Ectodermal cell (in vitro differentiated cells): ENCODE results near the gene TXNDC16.

Experiments used
- H3K27ac ChIP-seq: 2 replicates; pipeline ENCODE4 v1.7.0; 2013; ENCODE audit warnings: mild to moderate bottlenecking, low read depth, low read length; ENCODE audit not compliant: insufficient read depth, poor library complexity, severe bottlenecking
- H3K27me3 ChIP-seq: 2 replicates; pipeline ENCODE4 v1.7.0; 2013; ENCODE audit warnings: mild to moderate bottlenecking, low read length; ENCODE audit not compliant: insufficient read depth, control insufficient read depth, poor library complexity, severe bottlenecking
- H3K36me3 ChIP-seq: one replicate; pipeline ENCODE4 v1.7.0; 2013; ENCODE audit warnings: low read length; ENCODE audit not compliant: control insufficient read depth, insufficient read depth
- H3K4me1 ChIP-seq: one replicate; pipeline ENCODE4 v1.7.0; 2013; ENCODE audit warnings: low read length; ENCODE audit not compliant: control insufficient read depth, insufficient read depth
- H3K4me3 ChIP-seq: 2 replicates; pipeline ENCODE4 v1.7.0; 2013; ENCODE audit warnings: low read depth, low read length, control low read depth; ENCODE audit not compliant: insufficient read depth
- H3K9me3 ChIP-seq: 2 replicates; pipeline ENCODE4 v1.7.0; 2013; ENCODE audit warnings: mild to moderate bottlenecking, low read length, moderate library complexity; ENCODE audit not compliant: control insufficient read depth
- WGBS, 2 experiments: methylation state at CpG; one replicate each; pipeline ENCODE4 v1.1.7; 2013; ENCODE audit warnings: missing lambda C conversion rate in 2 of 2; 5-methylcytosine and 5-hydroxymethylcytosine counted together

TXNDC16 gene

GRCh38 chr14:52399104-52399503 lies 153.2 kb downstream of the TXNDC16 start:
- H3K27ac ChIP-seq: no peak overlapping the region
- WGBS, 2 experiments: 92 to 97% methylated on average over 5 of the region's 5 CpGs

GRCh38 chr14:52397844-52398243 lies 154.5 kb downstream of the TXNDC16 start:
- H3K9me3 ChIP-seq: no peaks in the 10 kb centered on the region
- H3K27me3 ChIP-seq: no peaks in the 10 kb centered on the region
- H3K36me3 ChIP-seq: no peaks in the 10 kb centered on the region
- 96 to 98% methylated on average over 4 to 5 of the region's 5 CpGs for WGBS, 2 experiments
- H3K4me3 ChIP-seq: no peak overlapping the region
- H3K4me1 ChIP-seq: no peaks in the 10 kb centered on the region
- no peak overlapping the region for H3K27ac ChIP-seq

More at GRCh38 chr14:52399104-52399503, 153.2 kb downstream of the TXNDC16 start:
- Histone ChIP-seq H3K4me3 (no peak overlapping the region), H3K4me1 (no peaks in the 10 kb centered on the region), H3K36me3 (no peaks in the 10 kb centered on the region), H3K27me3 (no peaks in the 10 kb centered on the region), H3K9me3 (no peaks in the 10 kb centered on the region)

GRCh38 chr14:52395728-52396127 lies 156.6 kb downstream of the TXNDC16 start:
- Histone ChIP-seq H3K27me3 (no peaks in the 10 kb centered on the region), H3K4me3 (no peak overlapping the region), H3K36me3 (no peaks in the 10 kb centered on the region), H3K4me1 (no peaks in the 10 kb centered on the region), H3K9me3 (no peaks in the 10 kb centered on the region), H3K27ac (no peak overlapping the region)
- WGBS, 2 experiments: 90 to 94% methylated on average over 2 to 3 of the region's 3 CpGs

- Histone ChIP-seq H3K9me3 (no peaks in the 10 kb centered on the region), H3K27me3 (no peaks in the 10 kb centered on the region), H3K4me3 (no peak overlapping the region), H3K36me3 (no peaks in the 10 kb centered on the region), H3K4me1 (no peaks in the 10 kb centered on the region), H3K27ac (no peak overlapping the region)
- WGBS, 2 experiments: 94 to 95% methylated on average over 4 of the region's 4 CpGs
Observed at GRCh38 chr14:52391881-52392615, 160.3 kb downstream of the TXNDC16 start.
